ENCODE measurements around the gene VPS8.

GRCh38 chr3:184949251-184949965, 137.4 kb downstream of the VPS8 start:
- TF ChIP-seq CTCF (IDR thresholded peaks at IDR 0.05) (no peak), POLR2A (IDR thresholded peaks at IDR 0.05) (no peak), EP300 (IDR thresholded peaks at IDR 0.05) (no peak)
